ENCODE data around the gene OAS2. TPM values are rescaled to one million over a fixed set of nuclear protein-coding genes. Genes with fewer than 3 reads are reported as not detected.

OAS2 gene
- total and polyA plus RNA-seq, 9 of the 15 experiments (the other 6 are each of a cell fraction or from before 2014, with no cell fraction given), result 0.13 to 0.85 TPM; not detected in 7

DNA sequence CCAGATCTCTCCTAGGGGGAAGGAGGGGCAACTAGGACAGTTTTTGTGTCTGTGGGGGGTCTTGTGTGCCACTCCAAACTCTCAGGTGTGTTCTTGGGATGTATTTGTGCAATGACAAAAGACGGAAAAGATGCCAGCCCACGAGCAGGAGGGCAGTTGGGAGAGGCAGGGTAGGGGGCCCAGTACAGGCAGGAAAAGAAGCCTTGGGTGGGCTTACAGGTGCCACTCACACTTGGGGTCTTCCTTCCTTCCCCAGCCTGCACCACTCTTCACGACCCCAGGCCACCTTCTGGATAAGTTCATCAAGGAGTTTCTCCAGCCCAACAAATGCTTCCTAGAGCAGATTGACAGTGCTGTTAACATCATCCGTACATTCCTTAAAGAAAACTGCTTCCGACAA, 24.4 kb downstream of the OAS2 start (continued):
- TF ChIP-seq SRSF1 (IDR thresholded peaks at IDR 0.05; ENCODE audit: low read depth, low read length) (no peak), ZNF444 (CRISPR knock-in tag; IDR thresholded peaks at IDR 0.05) (no peak), THAP12 (CRISPR knock-in tag; IDR thresholded peaks at IDR 0.05) (no peak), DNMT1 (IDR thresholded peaks at IDR 0.05) (no peak), KDM2B (CRISPR knock-in tag; IDR thresholded peaks at IDR 0.05) (no peak)

DNA sequence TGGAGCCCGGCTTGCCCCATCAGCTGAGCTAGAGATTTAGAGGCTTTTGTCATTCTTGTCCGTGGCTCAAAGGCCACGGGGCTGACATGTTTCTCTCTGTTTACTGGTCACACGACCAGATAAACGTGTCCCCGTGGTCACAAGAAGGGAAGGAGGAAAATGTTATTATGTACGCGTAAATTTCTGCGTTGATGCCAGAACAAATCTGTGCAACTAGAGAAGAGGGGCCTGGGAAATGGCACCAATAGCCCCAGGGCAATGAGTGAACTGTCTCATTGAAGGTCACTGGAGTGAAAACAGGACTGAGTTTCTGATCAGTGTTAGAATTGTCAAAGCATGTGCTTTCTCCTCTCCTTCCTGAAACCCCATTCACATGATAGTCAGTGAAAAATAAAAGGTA, 25.3 kb downstream of the OAS2 start:
- ATAC-seq, result no peak
- BruUV-seq (replicated peaks), result no TSS peak
- peaks cover 2 to 35% of the 10 kb centered on the region in 2 experiments; a peak in 3 of 5 replicates for H3K27me3 ChIP-seq (ENCODE audit: control insufficient read depth in 2 of 2, insufficient read depth in 2 of 2, low read length in 2 of 2)
- intact Hi-C loops (cut with micrococcal nuclease), result no loop called here
- no peaks in the 10 kb centered on the region for H3K9me3 ChIP-seq (replicated peaks; ENCODE audit: control insufficient read depth, insufficient read depth, low read depth, low read length)
- no peak overlapping the region for H3K27ac ChIP-seq (ENCODE audit: extremely low read depth, low read depth, low read length)
- FAIRE-seq, result no peak
- ChIA-PET CTCF (ENCODE audit: low intra/inter-chr PET ratio) (no interaction called here), POLR2A (interaction anchor here (0.7 to 0.8 kb wide), 2 partner anchors 15 to 25 kb away, joined by 3 read pairs; partner anchors contain the start of gene OAS2)
- no peak overlapping the region for H3K9ac ChIP-seq (ENCODE audit: insufficient read depth in 1 of 2, low read depth in 2 of 2, low read length in 2 of 2)
- H3K36me3 ChIP-seq (ENCODE audit: control insufficient read depth, insufficient read depth, low read length), result no peaks in the 10 kb centered on the region
- in situ Hi-C loops (cut with MboI), result no loop called here
- no peak for DNase-seq (ENCODE audit: extremely low read depth in 1 of 4, low spot score in 3 of 4)
- no peaks in the 10 kb centered on the region for H3K4me1 ChIP-seq (replicated peaks in 1 of 2; ENCODE audit: control insufficient read depth in 2 of 2, insufficient read depth in 2 of 2, low read length in 2 of 2)
- H4K20me1 ChIP-seq (replicated peaks; ENCODE audit: control insufficient read depth, insufficient read depth, low read length), result peaks cover 3% of the 10 kb centered on the region; the same call in 1 of the 2 replicates
- no peak overlapping the region for H2AFZ ChIP-seq (ENCODE audit: low read depth, low read length)
- H3K79me2 ChIP-seq (ENCODE audit: control insufficient read depth, insufficient read depth, low read length), result no peaks in the 10 kb centered on the region
- WGBS (ENCODE audit: insufficient coverage, low coverage, missing lambda C conversion rate), result under 1% methylated on average over 9 of the region's 9 CpGs
- H3K4me2 ChIP-seq (ENCODE audit: insufficient read depth, low read length), result no peak overlapping the region
- no peaks in the 10 kb centered on the region for H3K9me1 ChIP-seq (ENCODE audit: control insufficient read depth, insufficient read depth, low read length)
- no peak overlapping the region for H3K4me3 ChIP-seq
- no peak for TF ChIP-seq MTA3 (IDR thresholded peaks at IDR 0.05; ENCODE audit: borderline replicate concordance)
- no peak for TF ChIP-seq GATAD2B (IDR thresholded peaks at IDR 0.05; ENCODE audit: borderline replicate concordance)
- TF ChIP-seq, protein P1, sequence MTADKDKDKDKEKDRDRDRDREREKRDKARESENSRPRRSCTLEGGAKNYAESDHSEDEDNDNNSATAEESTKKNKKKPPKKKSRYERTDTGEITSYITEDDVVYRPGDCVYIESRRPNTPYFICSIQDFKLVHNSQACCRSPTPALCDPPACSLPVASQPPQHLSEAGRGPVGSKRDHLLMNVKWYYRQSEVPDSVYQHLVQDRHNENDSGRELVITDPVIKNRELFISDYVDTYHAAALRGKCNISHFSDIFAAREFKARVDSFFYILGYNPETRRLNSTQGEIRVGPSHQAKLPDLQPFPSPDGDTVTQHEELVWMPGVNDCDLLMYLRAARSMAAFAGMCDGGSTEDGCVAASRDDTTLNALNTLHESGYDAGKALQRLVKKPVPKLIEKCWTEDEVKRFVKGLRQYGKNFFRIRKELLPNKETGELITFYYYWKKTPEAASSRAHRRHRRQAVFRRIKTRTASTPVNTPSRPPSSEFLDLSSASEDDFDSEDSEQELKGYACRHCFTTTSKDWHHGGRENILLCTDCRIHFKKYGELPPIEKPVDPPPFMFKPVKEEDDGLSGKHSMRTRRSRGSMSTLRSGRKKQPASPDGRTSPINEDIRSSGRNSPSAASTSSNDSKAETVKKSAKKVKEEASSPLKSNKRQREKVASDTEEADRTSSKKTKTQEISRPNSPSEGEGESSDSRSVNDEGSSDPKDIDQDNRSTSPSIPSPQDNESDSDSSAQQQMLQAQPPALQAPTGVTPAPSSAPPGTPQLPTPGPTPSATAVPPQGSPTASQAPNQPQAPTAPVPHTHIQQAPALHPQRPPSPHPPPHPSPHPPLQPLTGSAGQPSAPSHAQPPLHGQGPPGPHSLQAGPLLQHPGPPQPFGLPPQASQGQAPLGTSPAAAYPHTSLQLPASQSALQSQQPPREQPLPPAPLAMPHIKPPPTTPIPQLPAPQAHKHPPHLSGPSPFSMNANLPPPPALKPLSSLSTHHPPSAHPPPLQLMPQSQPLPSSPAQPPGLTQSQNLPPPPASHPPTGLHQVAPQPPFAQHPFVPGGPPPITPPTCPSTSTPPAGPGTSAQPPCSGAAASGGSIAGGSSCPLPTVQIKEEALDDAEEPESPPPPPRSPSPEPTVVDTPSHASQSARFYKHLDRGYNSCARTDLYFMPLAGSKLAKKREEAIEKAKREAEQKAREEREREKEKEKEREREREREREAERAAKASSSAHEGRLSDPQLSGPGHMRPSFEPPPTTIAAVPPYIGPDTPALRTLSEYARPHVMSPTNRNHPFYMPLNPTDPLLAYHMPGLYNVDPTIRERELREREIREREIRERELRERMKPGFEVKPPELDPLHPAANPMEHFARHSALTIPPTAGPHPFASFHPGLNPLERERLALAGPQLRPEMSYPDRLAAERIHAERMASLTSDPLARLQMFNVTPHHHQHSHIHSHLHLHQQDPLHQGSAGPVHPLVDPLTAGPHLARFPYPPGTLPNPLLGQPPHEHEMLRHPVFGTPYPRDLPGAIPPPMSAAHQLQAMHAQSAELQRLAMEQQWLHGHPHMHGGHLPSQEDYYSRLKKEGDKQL (CRISPR knock-in tag; IDR thresholded peaks at IDR 0.05; ENCODE audit: borderline replicate concordance), result no peak
- TF ChIP-seq DPF2 (IDR thresholded peaks at IDR 0.05), result no peak
- no peak for TF ChIP-seq PTTG1 (tag; IDR thresholded peaks at IDR 0.05; ENCODE audit: low read depth)
- TF ChIP-seq MYNN (IDR thresholded peaks at IDR 0.05), result no peak
- no peak for TF ChIP-seq MYNN (CRISPR knock-in tag; IDR thresholded peaks at IDR 0.05)
- TF ChIP-seq GATAD2A (IDR thresholded peaks at IDR 0.05), result no peak
- no peak for TF ChIP-seq THAP12 (CRISPR knock-in tag; IDR thresholded peaks at IDR 0.05)
